ENCODE measurements around the gene FEM1B.

- TF ChIP-seq CTCF (IDR thresholded peaks at IDR 0.05; ENCODE audit: low read length) (no peak), EZH2 (optimal IDR thresholded peaks at IDR 0.05; ENCODE audit: low read depth, low read length) (no peak)
Measured at GRCh38 chr15:68330416-68330815, 52.9 kb downstream of the FEM1B start.

Measured in MM.1S (cell line).